ENCODE data around the gene APEH.

Gene APEH

GRCh38 chr3:49727924-49728361 is 53.8 kb downstream of the APEH start:
- no peak for DNase-seq (ENCODE audit: low read depth)

GRCh38 chr3:49729966-49730609 is 55.9 kb downstream of the APEH start:
- no peak for DNase-seq (ENCODE audit: low read depth)

- DNase-seq (ENCODE audit: low read depth) = no peak
Measured at GRCh38 chr3:49732597-49732996, 58.4 kb downstream of the APEH start.

DNA sequence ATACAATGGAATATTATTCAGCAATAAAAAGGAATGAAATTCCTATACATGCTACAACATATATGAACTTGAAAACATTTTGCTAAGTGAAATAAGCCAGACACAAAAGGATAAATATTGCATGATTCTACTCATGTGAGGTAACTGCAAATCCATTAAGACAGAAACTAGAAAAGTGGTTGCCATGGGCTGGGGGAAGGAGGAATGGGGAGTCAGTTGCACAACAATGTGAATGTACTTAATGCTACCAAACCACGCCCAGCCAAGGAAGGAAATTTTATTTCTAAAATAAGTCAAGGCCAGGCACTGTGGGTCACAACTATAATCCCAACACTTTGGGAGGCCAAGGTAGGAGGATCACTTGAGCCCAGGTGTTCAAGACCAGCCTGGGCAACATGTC is 59.4 kb downstream of the APEH start:
- DNase-seq (ENCODE audit: low read depth) = no peak
